CD4-positive, alpha-beta T cell treated with Interferon alpha-2 for 1 hour (primary cell): Measurements from ENCODE around the gene CCAR1.
"Not testable (repeated sequence)": the region's sequence is repeated elsewhere in the genome, so short reads cannot be mapped to it uniquely, and the experiment has no call there.

Source experiments
- DNase-seq, 2 donors: peaks; one replicate each; pipeline ENCODE4 v3.0.0-alpha.2; 2020 to 2022

CCAR1 gene

GRCh38 chr10:68759223-68759863 is 38.3 kb downstream of the CCAR1 start:
- DNase-seq, result no peak

- DNase-seq, result no peak
Observed at GRCh38 chr10:68759967-68760366, 38.9 kb downstream of the CCAR1 start.

GRCh38 chr10:68767407-68767806 is 46.4 kb downstream of the CCAR1 start:
- not testable (repeated sequence) for DNase-seq

- DNase-seq, result no peak
Observed at GRCh38 chr10:68781613-68782574, 60.9 kb downstream of the CCAR1 start.

- DNase-seq, result no peak
Observed at GRCh38 chr10:68784476-68784875, 63.4 kb downstream of the CCAR1 start.

GRCh38 chr10:68787813-68788212 is 66.8 kb downstream of the CCAR1 start:
- no peak for DNase-seq

- no peak for DNase-seq
Observed at GRCh38 chr10:68790476-68790875, 69.4 kb downstream of the CCAR1 start.

GRCh38 chr10:68792115-68792514 is 71.1 kb downstream of the CCAR1 start:
- no peak for DNase-seq

- no peak for DNase-seq
Observed at GRCh38 chr10:68795886-68796532, 75.0 kb downstream of the CCAR1 start.

- no peak for DNase-seq
Observed at GRCh38 chr10:68796605-68797004, 75.6 kb downstream of the CCAR1 start.

GRCh38 chr10:68800211-68800610 is 79.2 kb downstream of the CCAR1 start:
- no peak for DNase-seq

- no peak for DNase-seq
Observed at GRCh38 chr10:68804692-68805091, 83.7 kb downstream of the CCAR1 start.

- DNase-seq, result not testable (repeated sequence)
Observed at GRCh38 chr10:68810830-68811229, 89.8 kb downstream of the CCAR1 start.

- no peak for DNase-seq
Observed at GRCh38 chr10:68811314-68812009, 90.4 kb downstream of the CCAR1 start.

GRCh38 chr10:68812420-68812819 is 91.4 kb downstream of the CCAR1 start:
- no peak for DNase-seq

GRCh38 chr10:68813559-68813958 is 92.5 kb downstream of the CCAR1 start:
- no peak for DNase-seq

- DNase-seq, result no peak
Observed at GRCh38 chr10:68816796-68817412, 95.9 kb downstream of the CCAR1 start.

GRCh38 chr10:68820359-68820758 is 99.3 kb downstream of the CCAR1 start:
- DNase-seq, result not testable (repeated sequence)

- not testable (repeated sequence) for DNase-seq
Observed at GRCh38 chr10:68822626-68823025, 101.6 kb downstream of the CCAR1 start.

GRCh38 chr10:68826764-68827591 is 105.9 kb downstream of the CCAR1 start, which contains the start of gene STOX1:
TSS of gene STOX1 (plus strand) at chr10:68827531. CDS start at chr10:68827624, 93 bp downstream.
- peak; percentile 44 to 48 for DNase-seq

- not testable (repeated sequence) for DNase-seq
Observed at GRCh38 chr10:68827592-68827959, 106.5 kb downstream of the CCAR1 start.
